GM12801 (cell line): Measurements from ENCODE around the gene C10orf90.

Source experiments
- CTCF ChIP-seq: IDR thresholded peaks from one replicate; pipeline ENCODE4 v1.5.1; 2011; ENCODE audit warnings: control low read depth; ENCODE audit not compliant: insufficient read length; ENCODE audit errors: extremely low read depth

Gene C10orf90

GRCh38 chr10:126617208-126617607, 53.3 kb downstream of the C10orf90 start:
- no peak for TF ChIP-seq CTCF

- TF ChIP-seq CTCF = no peak
Observed at GRCh38 chr10:126616737-126617136, 53.8 kb downstream of the C10orf90 start.

- TF ChIP-seq CTCF = no peak
Observed at GRCh38 chr10:126611303-126611702, 59.2 kb downstream of the C10orf90 start.

GRCh38 chr10:126609566-126609965, 60.9 kb downstream of the C10orf90 start:
- no peak for TF ChIP-seq CTCF

GRCh38 chr10:126599949-126600682, 70.4 kb downstream of the C10orf90 start:
- TF ChIP-seq CTCF = no peak

- no peak for TF ChIP-seq CTCF
Observed at GRCh38 chr10:126598009-126598408, 72.5 kb downstream of the C10orf90 start.

GRCh38 chr10:126597211-126597610, 73.3 kb downstream of the C10orf90 start:
- TF ChIP-seq CTCF = no peak
